Upper lobe of left lung (tissue), 6 donors: Measurements from ENCODE around the gene CDC42BPG. TPM values are rescaled to one million over a fixed set of nuclear protein-coding genes. Genes with fewer than 3 reads are reported as not detected.

Experiments
- ATAC-seq, 2 donors: fragments of 200-7000 bp; cut with Tn5 transposase; one replicate each; pipeline ENCODE4 v1.9.1; 2022; ENCODE audit warnings: mild to moderate bottlenecking in 2 of 2, moderate library complexity in 2 of 2; ENCODE audit not compliant: low FRiP score in 2 of 2
- DNase-seq, 2 donors: peaks; one replicate each; pipeline ENCODE4 v3.0.0-alpha.2; 2019 to 2020
- H3K27ac ChIP-seq, 4 donors: fragments of 200-600 bp; sonication (generic); one replicate each; pipeline ENCODE4 v1.5.1; 2016 to 2019
- H3K27me3 ChIP-seq, 4 donors: fragments of 200-600 bp; sonication (generic); one replicate each; pipeline ENCODE4 v1.5.1; 2017 to 2019
- H3K36me3 ChIP-seq, 4 donors: fragments of 200-600 bp; sonication (generic); one replicate each; pipeline ENCODE4 v1.5.1; 2016 to 2019
- H3K4me1 ChIP-seq, 4 donors: fragments of 200-600 bp; sonication (generic); one replicate each; pipeline ENCODE4 v1.5.1; 2018 to 2019
- H3K4me3 ChIP-seq, 4 donors: fragments of 200-600 bp; sonication (generic); one replicate each; pipeline ENCODE4 v1.5.1; 2017 to 2019; ENCODE audit warnings: mild to moderate bottlenecking in 2 of 4, moderate library complexity in 1 of 4
- H3K9me3 ChIP-seq, 4 donors: fragments of 200-600 bp; sonication (generic); one replicate each; pipeline ENCODE4 v1.5.1; 2018 to 2019
- EP300 ChIP-seq, 4 donors: sonication (generic); formaldehyde crosslinking; IDR thresholded peaks; one replicate each; pipeline ENCODE4 v1.5.1; 2017; ENCODE audit warnings: antibody characterized with exemption in 4 of 4, control low read depth in 2 of 4
- POLR2A ChIP-seq, 4 donors: fragments of 450-650 bp; IDR thresholded peaks; one replicate each; pipeline ENCODE4 v1.5.1; 2016 to 2017; ENCODE audit warnings: antibody characterized with exemption in 4 of 4, mild to moderate bottlenecking in 2 of 4
- POLR2AphosphoS5 ChIP-seq, 2 donors: sonication (generic); formaldehyde crosslinking; IDR thresholded peaks; one replicate each; pipeline ENCODE4 v1.5.1; 2017; ENCODE audit warnings: antibody characterized with exemption in 2 of 2
- WGBS, 2 donors: methylation state at CpG; one replicate each; pipeline ENCODE4 v1.1.5; 2017 to 2018; 5-methylcytosine and 5-hydroxymethylcytosine counted together
- total RNA-seq, 6 donors: library from RNA; depleted of rRNA in 4 of 6; stranded (reverse); fragments of >200 nt in 4 of 6; gene quantifications; one replicate each; pipeline versions ENCODE4 v1.1.0 to v1.2.1, GENCODE V29; 2016 to 2021
- TF ChIP-seq, protein P1 (sequence below), 6 experiments: fragments of 450-650 bp in 4 of 6; fragments of 200-600 bp in 2 of 6; sonication (generic) in 2 of 6; IDR thresholded peaks; one replicate each; pipeline ENCODE4 v1.5.1; 2016 to 2019; ENCODE audit warnings: antibody characterized with exemption in 6 of 6
- donor health status: DM: no; HTN: no; CAD: no; lungs with moderate emphysema.
- donor health status: DM: no; HTN: yes; CAD: no; lungs with severe emphysema.

Gene CDC42BPG
- total RNA-seq, 6 donors from 2014 or later: 21.6 to 62.4 (median 26.0) TPM

DNA sequence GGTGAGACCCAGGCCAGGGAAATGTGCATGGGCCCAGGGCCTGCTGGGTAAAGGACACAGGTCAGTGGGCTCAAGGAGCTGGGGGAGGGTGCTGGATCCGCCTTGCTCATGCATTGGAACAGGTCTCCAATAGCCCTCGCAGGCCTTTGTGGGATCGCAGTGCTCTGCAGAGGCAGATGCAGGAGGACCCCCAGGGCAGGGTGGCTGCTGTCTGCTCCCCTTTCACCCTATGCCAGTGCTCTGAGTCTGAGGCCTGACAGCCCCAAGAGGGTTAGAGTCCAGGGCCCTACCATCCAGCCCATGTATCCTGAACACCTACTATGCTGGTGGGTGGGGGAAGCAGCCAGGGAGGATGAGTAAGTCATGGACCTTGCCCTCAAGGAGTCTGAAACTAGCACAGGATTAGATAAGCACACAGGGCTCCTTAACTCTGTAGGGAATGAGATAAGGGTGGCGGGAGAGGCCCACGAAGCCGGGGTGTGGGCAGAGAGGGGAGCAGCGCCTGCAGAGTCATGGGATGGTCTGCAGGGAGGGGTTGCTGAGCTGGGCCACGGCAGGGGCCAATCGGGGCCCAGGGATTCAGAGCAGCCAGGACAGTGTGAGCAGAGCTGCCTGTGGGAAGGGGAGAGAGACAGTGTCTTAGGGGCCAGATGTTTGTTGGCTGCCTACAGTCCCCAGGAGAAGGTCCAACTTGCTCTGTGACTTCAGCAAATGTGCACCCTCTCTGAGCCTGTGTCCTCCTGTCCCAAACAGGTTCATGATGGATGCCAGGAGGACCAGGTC is 44.5 kb upstream of the CDC42BPG start:
- WGBS, 2 donors: 68 to 72% methylated on average over 8 to 9 of the region's 9 CpGs
- Histone ChIP-seq H3K9me3 (no peaks in the 10 kb centered on the region), H3K27me3 (no peaks in the 10 kb centered on the region), H3K4me3 (no peak overlapping the region), H3K4me1 (peaks cover 22 to 32% (median 26%) of the 10 kb centered on the region in 4 donors), H3K27ac (peak overlapping the region in 1 of 4 donors; percentile 77), H3K36me3 (no peaks in the 10 kb centered on the region)
- DNase-seq (peak in 1 of 2 donors; percentile 50), ATAC-seq (no peak)
- TF ChIP-seq, protein P1, sequence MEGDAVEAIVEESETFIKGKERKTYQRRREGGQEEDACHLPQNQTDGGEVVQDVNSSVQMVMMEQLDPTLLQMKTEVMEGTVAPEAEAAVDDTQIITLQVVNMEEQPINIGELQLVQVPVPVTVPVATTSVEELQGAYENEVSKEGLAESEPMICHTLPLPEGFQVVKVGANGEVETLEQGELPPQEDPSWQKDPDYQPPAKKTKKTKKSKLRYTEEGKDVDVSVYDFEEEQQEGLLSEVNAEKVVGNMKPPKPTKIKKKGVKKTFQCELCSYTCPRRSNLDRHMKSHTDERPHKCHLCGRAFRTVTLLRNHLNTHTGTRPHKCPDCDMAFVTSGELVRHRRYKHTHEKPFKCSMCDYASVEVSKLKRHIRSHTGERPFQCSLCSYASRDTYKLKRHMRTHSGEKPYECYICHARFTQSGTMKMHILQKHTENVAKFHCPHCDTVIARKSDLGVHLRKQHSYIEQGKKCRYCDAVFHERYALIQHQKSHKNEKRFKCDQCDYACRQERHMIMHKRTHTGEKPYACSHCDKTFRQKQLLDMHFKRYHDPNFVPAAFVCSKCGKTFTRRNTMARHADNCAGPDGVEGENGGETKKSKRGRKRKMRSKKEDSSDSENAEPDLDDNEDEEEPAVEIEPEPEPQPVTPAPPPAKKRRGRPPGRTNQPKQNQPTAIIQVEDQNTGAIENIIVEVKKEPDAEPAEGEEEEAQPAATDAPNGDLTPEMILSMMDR (IDR thresholded peaks at IDR 0.05): no peak
- TF ChIP-seq EP300 (IDR thresholded peaks at IDR 0.05) (no peak), POLR2AphosphoS5 (IDR thresholded peaks at IDR 0.05) (no peak), POLR2A (IDR thresholded peaks at IDR 0.05) (no peak)

DNA sequence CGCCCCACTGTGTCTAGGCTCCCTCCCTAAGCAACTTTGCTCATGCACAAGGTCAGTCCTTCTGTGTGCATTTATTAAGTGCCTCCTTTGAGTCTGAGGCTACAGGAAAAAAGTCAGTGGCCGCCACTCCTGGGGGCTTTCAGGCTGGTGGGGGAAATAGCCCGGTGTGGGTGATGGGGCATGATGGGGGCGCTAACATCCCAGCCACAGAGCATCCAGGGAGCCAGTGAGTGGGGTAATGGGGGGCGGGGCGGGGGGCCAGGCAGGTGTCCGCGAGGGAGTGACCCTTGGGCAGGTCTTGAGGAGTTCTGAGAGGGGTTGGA is 43.9 kb upstream of the CDC42BPG start:
- WGBS, 2 donors: 49 to 73% methylated on average over 6 to 7 of the region's 8 CpGs
- Histone ChIP-seq H3K27ac (peak overlapping the region in 2 of 4 donors; percentile 77 to 87), H3K27me3 (no peaks in the 10 kb centered on the region), H3K4me1 (peaks cover 16 to 27% (median 22%) of the 10 kb centered on the region in 4 donors), H3K36me3 (no peaks in the 10 kb centered on the region), H3K9me3 (no peaks in the 10 kb centered on the region), H3K4me3 (peak overlapping the region in 2 of 4 donors; percentile 32)
- TF ChIP-seq POLR2A (IDR thresholded peaks at IDR 0.05) (no peak), EP300 (IDR thresholded peaks at IDR 0.05) (no peak), POLR2AphosphoS5 (IDR thresholded peaks at IDR 0.05) (no peak)
- TF ChIP-seq, protein P1 (IDR thresholded peaks at IDR 0.05): no peak
- ATAC-seq: no peak
- peak in 1 of 2 donors; percentile 21 for DNase-seq

DNA sequence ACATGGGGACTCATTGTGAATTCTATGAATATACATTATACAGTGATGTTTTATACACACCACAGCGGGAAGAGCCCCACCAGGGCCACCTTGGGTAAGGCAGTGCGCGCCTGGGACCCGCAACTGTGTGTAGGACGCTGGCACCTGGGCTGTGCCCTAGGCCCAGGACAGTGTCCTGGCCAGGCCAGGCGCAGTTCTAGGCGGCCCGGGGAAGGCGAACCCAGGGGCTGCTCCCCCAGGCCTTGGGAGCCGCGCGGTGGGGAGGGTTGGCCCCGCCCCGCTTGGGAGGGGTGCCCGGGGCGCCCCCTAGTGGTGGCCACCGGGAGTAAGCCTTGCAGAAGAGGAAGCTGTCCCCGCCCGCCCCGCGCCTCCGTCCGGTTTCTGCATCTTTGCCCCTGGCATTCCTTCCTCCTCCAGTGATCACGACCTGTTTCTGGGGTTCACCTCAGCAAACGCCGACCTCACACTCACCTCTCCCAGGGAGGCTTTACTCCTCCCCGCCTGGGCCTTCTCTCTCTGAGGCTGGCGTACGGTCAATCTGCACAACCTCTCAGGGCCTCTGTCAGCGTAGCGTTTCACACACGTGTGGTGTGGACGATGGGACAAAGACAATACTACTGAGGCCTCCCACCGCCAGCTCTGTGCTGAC is 43.4 kb upstream of the CDC42BPG start:
- ATAC-seq: peak; percentile 91 to 96
- H3K27ac ChIP-seq: peak overlapping the region in 3 of 4 donors; percentile 61 to 87 (median 77)
- TF ChIP-seq POLR2AphosphoS5 (IDR thresholded peaks at IDR 0.05) (peak in 1 of 2 donors; percentile 26), EP300 (IDR thresholded peaks at IDR 0.05) (no peak)
- TF ChIP-seq, protein P1 (IDR thresholded peaks at IDR 0.05): peak; percentile 95 to 98 (median 97)
- H3K4me1 ChIP-seq: peaks cover 12 to 25% (median 21%) of the 10 kb centered on the region in 4 donors
- DNase-seq: peak; percentile 88 to 96
- 11 to 16% methylated on average over 11 to 34 of the region's 34 CpGs for WGBS, 2 donors
- H3K36me3 ChIP-seq: no peaks in the 10 kb centered on the region
- no peaks in the 10 kb centered on the region for H3K9me3 ChIP-seq
- no peaks in the 10 kb centered on the region for H3K27me3 ChIP-seq
- peak overlapping the region in 3 of 4 donors; percentile 17 to 32 (median 32) for H3K4me3 ChIP-seq

DNA sequence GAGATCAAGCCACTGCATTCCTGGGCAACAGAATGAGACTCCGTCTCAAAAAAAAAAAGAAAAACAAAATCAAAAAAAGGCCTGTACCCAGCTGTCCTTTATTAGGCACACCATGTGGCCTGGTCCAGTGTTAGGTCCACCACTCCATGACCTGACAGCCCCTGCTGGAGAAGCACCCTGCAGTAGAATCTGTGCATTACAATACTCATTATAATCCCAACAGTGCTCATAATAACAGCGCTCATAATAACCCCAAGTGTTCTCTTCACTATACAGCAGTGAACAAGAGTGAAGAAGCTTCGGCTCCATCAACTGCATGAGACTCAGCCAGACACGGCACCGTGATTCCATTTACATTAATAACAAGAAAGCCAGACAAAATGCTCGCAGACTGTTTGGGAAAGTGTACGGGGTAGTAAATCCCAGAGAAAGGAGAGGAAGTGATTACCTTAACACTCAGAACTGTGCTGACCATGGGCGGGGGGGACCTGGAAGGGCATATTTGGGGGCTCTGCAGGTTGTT is 42.8 kb upstream of the CDC42BPG start:
- H3K4me3 ChIP-seq: no peak overlapping the region

More for the DNA sequence above, 42.8 kb upstream of the CDC42BPG start:
- peak overlapping the region in 3 of 4 donors; percentile 61 to 87 (median 77) for H3K27ac ChIP-seq
- no peaks in the 10 kb centered on the region for H3K9me3 ChIP-seq
- peaks cover 12 to 25% (median 21%) of the 10 kb centered on the region in 4 donors for H3K4me1 ChIP-seq
- TF ChIP-seq POLR2AphosphoS5 (IDR thresholded peaks at IDR 0.05) (no peak), POLR2A (IDR thresholded peaks at IDR 0.05) (no peak), EP300 (IDR thresholded peaks at IDR 0.05) (no peak)
- TF ChIP-seq, protein P1 (IDR thresholded peaks at IDR 0.05): no peak
- WGBS, 2 donors: 86% methylated on average over 8 of the region's 8 CpGs
- DNase-seq: no peak
- H3K36me3 ChIP-seq: no peaks in the 10 kb centered on the region
- ATAC-seq: no peak
- H3K27me3 ChIP-seq: no peaks in the 10 kb centered on the region
